MM.1S (cell line): ENCODE measurements around the gene HELB.

Source experiments
- DNase-seq: peaks from one replicate; pipeline ENCODE4 v3.0.0-alpha.2; 2015
- H2AFZ ChIP-seq: fragments of 300-600 bp; sonication (generic); 2 replicates; pipeline ENCODE4 v1.6.0; 2016; ENCODE audit warnings: antibody characterized with exemption, low read length
- H3F3A ChIP-seq: fragments of 300-600 bp; sonication (generic); 2 replicates; pipeline ENCODE4 v1.6.1; 2016; ENCODE audit warnings: mild to moderate bottlenecking, antibody characterized with exemption, low read length, moderate library complexity, mixed read lengths; ENCODE audit not compliant: insufficient read depth
- H3K27ac ChIP-seq: fragments of 300-600 bp; sonication (generic); 2 replicates; pipeline ENCODE4 v1.5.1; 2016; ENCODE audit warnings: mild to moderate bottlenecking, low read length
- H3K27me3 ChIP-seq: fragments of 300-600 bp; sonication (generic); replicated peaks from 2 replicates; pipeline ENCODE4 v1.6.0; 2016; ENCODE audit warnings: low read length; ENCODE audit not compliant: insufficient read depth
- H3K36me3 ChIP-seq: fragments of 300-600 bp; sonication (generic); replicated peaks from 2 replicates; pipeline ENCODE4 v1.6.1; 2016; ENCODE audit warnings: mild to moderate bottlenecking, low read length, mixed read lengths; ENCODE audit not compliant: insufficient read depth
- H3K4me1 ChIP-seq: fragments of 300-600 bp; sonication (generic); 2 replicates; pipeline ENCODE4 v1.6.1; 2016; ENCODE audit warnings: low read length, mixed read lengths
- H3K4me2 ChIP-seq: fragments of 300-600 bp; sonication (generic); 2 replicates; pipeline ENCODE4 v1.6.0; 2016; ENCODE audit warnings: low read depth, low read length
- H3K4me3 ChIP-seq: fragments of 300-600 bp; sonication (generic); 2 replicates; pipeline ENCODE4 v1.5.1; 2016; ENCODE audit warnings: low read length, mixed read lengths
- H3K79me2 ChIP-seq: fragments of 300-600 bp; sonication (generic); 2 replicates; pipeline ENCODE4 v1.6.1; 2016; ENCODE audit warnings: mixed run types, low read length, mixed read lengths
- H3K9ac ChIP-seq: fragments of 300-600 bp; sonication (generic); 2 replicates; pipeline ENCODE4 v1.6.1; 2016; ENCODE audit warnings: low read length, mixed read lengths
- H3K9me2 ChIP-seq: fragments of 300-600 bp; sonication (generic); replicated peaks from 2 replicates; pipeline ENCODE4 v1.6.1; 2016; ENCODE audit warnings: mild to moderate bottlenecking, low read length, mixed read lengths; ENCODE audit not compliant: insufficient read depth
- H3K9me3 ChIP-seq: fragments of 300-600 bp; sonication (generic); replicated peaks from 2 replicates; pipeline ENCODE4 v1.6.1; 2016; ENCODE audit warnings: mild to moderate bottlenecking, low read length, mixed read lengths; ENCODE audit not compliant: insufficient read depth
- H4K20me1 ChIP-seq: fragments of 300-600 bp; sonication (generic); 2 replicates; pipeline ENCODE4 v1.6.1; 2016; ENCODE audit warnings: mild to moderate bottlenecking, low read length, moderate library complexity, mixed read lengths; ENCODE audit not compliant: insufficient read depth
- CTCF ChIP-seq: fragments of 300-600 bp; sonication (generic); IDR thresholded peaks from 2 replicates; pipeline ENCODE4 v1.5.1; 2016; ENCODE audit warnings: antibody characterized with exemption, low read length, mixed read lengths
- EZH2 ChIP-seq: fragments of 300-600 bp; sonication (generic); optimal IDR thresholded peaks from 2 replicates; pipeline ENCODE3; 2017; ENCODE audit warnings: low read depth, mild to moderate bottlenecking, antibody characterized with exemption, low read length, mixed read lengths
- EZH2phosphoT487 ChIP-seq: fragments of 300-600 bp; sonication (generic); IDR thresholded peaks from 2 replicates; pipeline ENCODE4 v1.6.1; 2018; ENCODE audit warnings: antibody characterized with exemption, low read length

Gene HELB

GRCh38 chr12:66288121-66288520 lies 14.2 kb upstream of the HELB start:
- Histone ChIP-seq H3K27me3 (no peaks in the 10 kb centered on the region), H3K4me3 (no peak overlapping the region), H3K36me3 (no peaks in the 10 kb centered on the region), H3K4me1 (no peaks in the 10 kb centered on the region), H3K4me2 (no peak overlapping the region), H3K79me2 (no peaks in the 10 kb centered on the region), H2AFZ (no peak overlapping the region), H3K9me3 (no peaks in the 10 kb centered on the region), H3K9ac (no peak overlapping the region), H3K9me2 (no peaks in the 10 kb centered on the region), H3K27ac (no peak overlapping the region), H4K20me1 (no peaks in the 10 kb centered on the region), H3F3A (no peaks in the 10 kb centered on the region)
- TF ChIP-seq EZH2 = no peak
- no peak for TF ChIP-seq EZH2phosphoT487
- no peak for TF ChIP-seq CTCF
- no peak for DNase-seq

- Histone ChIP-seq H3F3A (no peaks in the 10 kb centered on the region), H3K79me2 (no peaks in the 10 kb centered on the region), H3K9ac (no peak overlapping the region), H4K20me1 (no peaks in the 10 kb centered on the region), H2AFZ (no peak overlapping the region), H3K4me2 (no peak overlapping the region), H3K4me3 (no peak overlapping the region), H3K27me3 (no peaks in the 10 kb centered on the region), H3K36me3 (no peaks in the 10 kb centered on the region), H3K27ac (no peak overlapping the region), H3K9me3 (no peaks in the 10 kb centered on the region), H3K9me2 (no peaks in the 10 kb centered on the region), H3K4me1 (no peaks in the 10 kb centered on the region)
- TF ChIP-seq EZH2phosphoT487 (no peak), CTCF (no peak), EZH2 (no peak)
- DNase-seq = no peak
Measured at GRCh38 chr12:66289485-66289884, 12.8 kb upstream of the HELB start.

GRCh38 chr12:66290716-66291200 lies 11.5 kb upstream of the HELB start:
- H4K20me1 ChIP-seq = no peaks in the 10 kb centered on the region
- H3K27ac ChIP-seq = no peak overlapping the region
- no peaks in the 10 kb centered on the region for H3K79me2 ChIP-seq
- H3K9me3 ChIP-seq = no peaks in the 10 kb centered on the region
- no peak overlapping the region for H3K4me3 ChIP-seq
- no peaks in the 10 kb centered on the region for H3K27me3 ChIP-seq
- no peak for TF ChIP-seq EZH2
- no peak for TF ChIP-seq CTCF
- TF ChIP-seq EZH2phosphoT487 = no peak
- no peaks in the 10 kb centered on the region for H3K9me2 ChIP-seq
- no peak overlapping the region for H3K9ac ChIP-seq
- no peaks in the 10 kb centered on the region for H3K4me1 ChIP-seq
- no peak overlapping the region for H3K4me2 ChIP-seq
- H2AFZ ChIP-seq = no peak overlapping the region
- H3K36me3 ChIP-seq = no peaks in the 10 kb centered on the region
- no peaks in the 10 kb centered on the region for H3F3A ChIP-seq
- no peak for DNase-seq
